ENCODE data around the gene TCP10L.
"Not testable (repeated sequence)": the region's sequence is repeated elsewhere in the genome, so short reads cannot be mapped to it uniquely, and the experiment has no call there.

The TCP10L gene

DNA sequence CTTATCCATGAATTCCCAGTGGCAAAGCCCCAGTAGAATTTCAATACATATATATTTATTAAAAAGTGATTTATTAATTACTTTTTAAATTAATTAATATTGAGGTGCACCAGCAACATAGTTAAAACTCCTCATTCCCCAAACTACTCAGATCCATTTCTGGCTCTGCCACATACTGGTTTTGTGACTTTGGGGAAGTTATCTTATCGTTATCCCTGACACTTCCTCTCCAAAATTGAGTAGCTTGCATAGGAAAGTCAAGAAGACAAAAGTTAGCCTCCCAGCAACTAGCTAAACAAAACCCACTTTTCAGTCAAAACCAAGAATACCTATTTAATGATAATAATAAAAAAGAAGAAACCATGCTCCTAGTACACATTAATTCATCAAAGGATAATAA lies 35.9 kb downstream of the TCP10L start:
- DNase-seq (ENCODE audit: low read depth): no peak
- no peaks in the 10 kb centered on the region for H3K36me3 ChIP-seq (ENCODE audit: control insufficient read depth, insufficient read depth, low read length, severe bottlenecking)
- no peak overlapping the region for H3K9ac ChIP-seq (ENCODE audit: low read length)
- H3K27me3 ChIP-seq (replicated peaks; ENCODE audit: control insufficient read depth, insufficient read depth, low read length): no peaks in the 10 kb centered on the region
- H3K4me1 ChIP-seq (ENCODE audit: control insufficient read depth, insufficient read depth, low read length): no peaks in the 10 kb centered on the region
- no peak overlapping the region for H3K4me3 ChIP-seq (ENCODE audit: low read length)
- H3K9me3 ChIP-seq (ENCODE audit: control insufficient read depth, low read length): no peaks in the 10 kb centered on the region

DNA sequence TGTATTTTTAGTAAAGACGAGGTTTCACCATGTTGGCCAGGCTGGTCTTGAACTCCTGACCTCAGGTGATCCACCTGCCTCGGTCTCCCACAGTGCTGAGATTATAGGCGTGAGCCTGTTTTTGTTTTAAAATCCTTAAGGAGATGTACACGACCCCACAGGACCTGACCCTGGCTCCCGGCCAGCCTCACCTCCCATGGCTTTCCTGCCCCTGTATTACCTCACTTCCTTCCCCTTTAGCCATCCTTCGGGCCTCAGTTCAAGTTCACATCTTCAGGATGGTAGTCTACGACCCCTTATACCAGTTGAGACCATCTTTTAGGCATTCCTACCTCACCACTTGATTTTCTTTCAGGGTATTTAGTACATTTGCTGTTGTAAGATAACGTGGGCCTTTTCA lies 36.3 kb downstream of the TCP10L start:
- H3K4me1 ChIP-seq (ENCODE audit: control insufficient read depth, insufficient read depth, low read length): no peaks in the 10 kb centered on the region
- DNase-seq (ENCODE audit: low read depth): no peak
- no peak overlapping the region for H3K9ac ChIP-seq (ENCODE audit: low read length)
- H3K27me3 ChIP-seq (replicated peaks; ENCODE audit: control insufficient read depth, insufficient read depth, low read length): no peaks in the 10 kb centered on the region
- H3K4me3 ChIP-seq (ENCODE audit: low read length): no peak overlapping the region
- no peaks in the 10 kb centered on the region for H3K9me3 ChIP-seq (ENCODE audit: control insufficient read depth, low read length)
- H3K36me3 ChIP-seq (ENCODE audit: control insufficient read depth, insufficient read depth, low read length, severe bottlenecking): no peaks in the 10 kb centered on the region

DNA sequence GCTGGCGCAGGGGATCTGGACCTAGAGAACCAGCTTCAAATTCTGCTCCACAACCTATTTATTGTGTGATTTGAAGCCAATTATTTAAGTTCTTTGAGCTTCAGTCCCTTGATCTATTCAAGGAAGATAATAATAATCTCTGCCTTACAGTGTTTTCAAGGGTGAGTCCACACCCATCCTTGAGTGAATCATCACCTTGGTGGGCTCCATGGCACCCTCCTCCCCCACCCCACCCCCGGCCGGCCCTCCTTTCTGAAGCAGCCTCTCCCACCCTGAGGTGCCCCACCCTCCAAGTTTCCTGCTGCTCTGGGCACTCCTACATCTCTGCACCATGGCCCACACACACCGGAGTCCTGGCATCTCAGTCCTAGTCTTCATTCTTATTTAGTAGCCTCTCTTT lies 38.3 kb downstream of the TCP10L start:
- Histone ChIP-seq H3K4me3 (ENCODE audit: low read length) (no peak overlapping the region), H3K36me3 (ENCODE audit: control insufficient read depth, insufficient read depth, low read length, severe bottlenecking) (no peaks in the 10 kb centered on the region), H3K9ac (ENCODE audit: low read length) (no peak overlapping the region), H3K9me3 (ENCODE audit: control insufficient read depth, low read length) (no peaks in the 10 kb centered on the region), H3K4me1 (ENCODE audit: control insufficient read depth, insufficient read depth, low read length) (no peaks in the 10 kb centered on the region), H3K27me3 (replicated peaks; ENCODE audit: control insufficient read depth, insufficient read depth, low read length) (no peaks in the 10 kb centered on the region)
- no peak for DNase-seq (ENCODE audit: low read depth)

DNA sequence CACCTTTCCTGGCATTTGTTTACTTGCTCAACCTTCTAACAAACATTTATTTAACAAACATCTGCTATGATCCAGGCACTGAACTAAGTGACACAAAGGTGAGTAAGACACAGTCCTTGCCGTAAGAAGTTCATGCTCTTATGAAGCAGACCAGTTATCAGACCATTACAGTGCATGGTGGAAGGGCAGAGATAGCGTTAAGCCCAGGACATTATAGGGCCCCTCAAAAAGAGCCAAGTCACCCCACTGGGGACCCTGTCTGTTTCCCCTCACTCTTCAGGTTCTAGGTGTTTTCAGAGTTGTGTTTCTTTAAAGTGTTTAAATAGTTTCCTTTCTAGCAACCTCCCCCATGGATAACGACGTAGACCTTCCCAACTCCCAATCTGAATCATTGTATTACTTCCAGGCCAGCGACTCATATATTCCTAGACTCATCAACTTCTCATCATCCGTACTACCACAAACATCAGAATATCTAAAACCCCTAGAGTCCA lies 39.3 kb downstream of the TCP10L start:
- Histone ChIP-seq H3K9me3 (ENCODE audit: control insufficient read depth, low read length) (no peaks in the 10 kb centered on the region), H3K27me3 (replicated peaks; ENCODE audit: control insufficient read depth, insufficient read depth, low read length) (no peaks in the 10 kb centered on the region)
- no peak for DNase-seq (ENCODE audit: low read depth)

DNA sequence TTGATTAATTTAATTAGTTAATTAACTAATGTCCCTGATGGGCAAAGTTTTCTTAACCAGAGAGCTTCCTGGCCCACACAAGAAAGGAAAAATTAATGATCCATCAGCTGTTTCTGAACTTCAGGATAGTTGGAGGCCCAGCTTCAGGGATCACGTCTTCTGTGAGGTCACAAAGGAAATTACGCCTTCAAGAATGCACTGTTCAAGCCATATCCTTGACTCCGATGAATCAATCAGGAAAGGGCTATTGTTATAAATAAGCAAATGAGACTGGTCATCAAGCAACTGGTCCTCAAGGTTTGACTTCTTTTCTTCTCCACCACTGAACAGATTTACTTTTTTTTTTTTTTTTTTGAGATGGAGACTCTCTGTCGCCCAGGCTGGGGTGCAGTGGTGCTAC lies 40.6 kb downstream of the TCP10L start:
- Histone ChIP-seq H3K4me1 (ENCODE audit: control insufficient read depth, insufficient read depth, low read length) (no peaks in the 10 kb centered on the region), H3K27me3 (replicated peaks; ENCODE audit: control insufficient read depth, insufficient read depth, low read length) (no peaks in the 10 kb centered on the region), H3K4me3 (ENCODE audit: low read length) (no peak overlapping the region), H3K9me3 (ENCODE audit: control insufficient read depth, low read length) (no peaks in the 10 kb centered on the region), H3K36me3 (ENCODE audit: control insufficient read depth, insufficient read depth, low read length, severe bottlenecking) (no peaks in the 10 kb centered on the region), H3K9ac (ENCODE audit: low read length) (no peak overlapping the region)
- DNase-seq (ENCODE audit: low read depth): no peak

More for the DNA sequence above, 39.3 kb downstream of the TCP10L start:
- no peak overlapping the region for H3K9ac ChIP-seq (ENCODE audit: low read length)
- H3K4me1 ChIP-seq (ENCODE audit: control insufficient read depth, insufficient read depth, low read length): no peaks in the 10 kb centered on the region
- H3K36me3 ChIP-seq (ENCODE audit: control insufficient read depth, insufficient read depth, low read length, severe bottlenecking): no peaks in the 10 kb centered on the region
- no peak overlapping the region for H3K4me3 ChIP-seq (ENCODE audit: low read length)

DNA sequence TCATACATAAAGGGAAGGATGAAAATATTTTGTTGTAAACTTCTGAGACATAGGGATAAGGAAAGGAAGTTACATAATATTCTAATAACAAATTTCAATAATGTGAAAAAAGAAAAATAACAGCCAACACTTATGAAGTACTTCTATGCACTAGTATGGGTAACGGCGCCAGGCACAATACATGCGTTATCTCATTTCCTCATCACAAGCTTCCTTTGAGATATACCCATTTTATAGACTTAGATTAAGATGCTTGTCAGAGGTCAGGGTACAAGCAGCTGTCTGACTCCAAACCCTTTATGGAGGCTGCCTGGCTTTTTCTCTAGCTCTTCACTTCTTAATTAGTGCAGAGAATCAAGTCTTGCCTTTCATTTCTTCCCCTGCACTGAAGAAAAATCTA lies 41.3 kb downstream of the TCP10L start:
- H3K36me3 ChIP-seq (ENCODE audit: control insufficient read depth, insufficient read depth, low read length, severe bottlenecking): no peaks in the 10 kb centered on the region
- no peak overlapping the region for H3K9ac ChIP-seq (ENCODE audit: low read length)
- H3K4me3 ChIP-seq (ENCODE audit: low read length): no peak overlapping the region
- no peaks in the 10 kb centered on the region for H3K4me1 ChIP-seq (ENCODE audit: control insufficient read depth, insufficient read depth, low read length)
- H3K9me3 ChIP-seq (ENCODE audit: control insufficient read depth, low read length): no peaks in the 10 kb centered on the region
- DNase-seq (ENCODE audit: low read depth): no peak
- no peaks in the 10 kb centered on the region for H3K27me3 ChIP-seq (replicated peaks; ENCODE audit: control insufficient read depth, insufficient read depth, low read length)

DNA sequence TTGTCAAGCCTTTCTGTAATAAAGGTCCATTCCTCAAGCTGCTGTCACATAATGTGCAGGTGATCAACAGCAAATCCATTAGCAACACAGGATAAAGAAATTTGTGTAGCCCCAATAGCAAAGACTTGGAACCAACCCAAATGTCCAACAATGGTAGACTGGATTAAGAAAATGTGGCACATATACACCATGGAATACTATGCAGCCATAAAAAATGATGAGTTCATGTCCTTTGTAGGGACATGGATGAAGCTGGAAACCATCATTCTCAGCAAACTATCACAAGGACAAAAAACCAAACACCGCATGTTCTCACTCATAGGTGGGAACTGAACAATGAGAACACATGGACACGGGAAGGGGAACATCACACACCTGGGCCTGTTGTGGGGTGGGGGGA lies 42.3 kb downstream of the TCP10L start:
- not testable (repeated sequence) for H3K9ac ChIP-seq (ENCODE audit: low read length); DNase-seq (ENCODE audit: low read depth); H3K4me1 ChIP-seq (ENCODE audit: control insufficient read depth, insufficient read depth, low read length); H3K9me3 ChIP-seq (ENCODE audit: control insufficient read depth, low read length); H3K36me3 ChIP-seq (ENCODE audit: control insufficient read depth, insufficient read depth, low read length, severe bottlenecking); H3K27me3 ChIP-seq (replicated peaks; ENCODE audit: control insufficient read depth, insufficient read depth, low read length); H3K4me3 ChIP-seq (ENCODE audit: low read length)

DNA sequence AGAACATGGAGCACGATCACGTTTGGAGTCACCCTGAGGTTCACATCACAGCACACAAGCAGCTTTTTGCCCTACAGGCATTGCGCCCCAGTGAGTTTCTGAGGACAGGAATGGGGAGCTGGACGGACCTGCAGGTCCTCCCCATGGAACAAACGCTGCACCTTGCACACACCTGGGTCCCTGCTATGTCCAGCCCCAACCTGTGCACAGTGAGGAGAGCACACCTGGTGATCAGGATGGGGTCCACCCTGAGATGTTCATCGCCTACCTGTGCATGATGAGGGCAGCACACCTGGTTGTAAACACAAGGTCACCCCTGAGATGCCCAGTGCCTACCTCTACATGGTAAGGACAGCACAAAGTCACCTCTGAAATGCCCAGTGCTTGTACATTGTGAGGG lies 45.9 kb downstream of the TCP10L start:
- H3K27me3 ChIP-seq (replicated peaks; ENCODE audit: control insufficient read depth, insufficient read depth, low read length): no peaks in the 10 kb centered on the region
- H3K9ac ChIP-seq (ENCODE audit: low read length): no peak overlapping the region
- no peaks in the 10 kb centered on the region for H3K9me3 ChIP-seq (ENCODE audit: control insufficient read depth, low read length)
- H3K4me1 ChIP-seq (ENCODE audit: control insufficient read depth, insufficient read depth, low read length): no peaks in the 10 kb centered on the region
- no peaks in the 10 kb centered on the region for H3K36me3 ChIP-seq (ENCODE audit: control insufficient read depth, insufficient read depth, low read length, severe bottlenecking)
- no peak for DNase-seq (ENCODE audit: low read depth)
- H3K4me3 ChIP-seq (ENCODE audit: low read length): no peak overlapping the region

DNA sequence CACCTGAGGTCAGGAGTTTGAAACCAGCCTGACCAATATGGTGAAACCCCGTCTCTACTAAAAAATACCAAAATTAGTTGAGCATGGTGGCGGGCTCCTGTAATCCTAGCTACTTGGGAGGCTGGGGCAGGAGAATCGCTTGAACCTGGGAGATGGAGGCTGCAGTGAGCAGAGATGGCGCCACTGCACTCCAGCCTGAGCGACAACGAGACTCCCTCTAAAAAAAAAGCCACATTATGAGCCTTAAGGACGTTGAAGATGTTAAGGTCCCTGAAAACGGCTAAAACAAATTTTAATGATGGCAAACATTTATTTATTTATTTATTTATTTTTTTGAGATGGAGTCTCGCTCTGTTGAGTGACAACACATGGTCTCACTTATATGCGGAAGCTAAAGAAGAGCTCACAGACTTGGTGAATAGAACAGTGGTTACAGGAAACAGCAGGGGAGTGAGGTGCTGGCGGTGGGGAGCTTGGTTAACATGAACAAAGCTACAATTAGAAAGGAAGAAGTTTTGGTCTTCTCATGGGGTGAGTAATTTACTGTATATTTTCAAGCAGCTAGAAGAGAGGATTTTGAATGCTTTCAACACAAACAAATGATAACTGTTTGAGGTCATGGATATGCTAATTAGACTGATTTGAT lies 47.1 kb downstream of the TCP10L start:
- Histone ChIP-seq H3K9me3 (ENCODE audit: control insufficient read depth, low read length) (no peaks in the 10 kb centered on the region), H3K4me3 (ENCODE audit: low read length) (no peak overlapping the region), H3K27me3 (replicated peaks; ENCODE audit: control insufficient read depth, insufficient read depth, low read length) (no peaks in the 10 kb centered on the region), H3K36me3 (ENCODE audit: control insufficient read depth, insufficient read depth, low read length, severe bottlenecking) (no peaks in the 10 kb centered on the region), H3K9ac (ENCODE audit: low read length) (no peak overlapping the region), H3K4me1 (ENCODE audit: control insufficient read depth, insufficient read depth, low read length) (no peaks in the 10 kb centered on the region)
- DNase-seq (ENCODE audit: low read depth): no peak

DNA sequence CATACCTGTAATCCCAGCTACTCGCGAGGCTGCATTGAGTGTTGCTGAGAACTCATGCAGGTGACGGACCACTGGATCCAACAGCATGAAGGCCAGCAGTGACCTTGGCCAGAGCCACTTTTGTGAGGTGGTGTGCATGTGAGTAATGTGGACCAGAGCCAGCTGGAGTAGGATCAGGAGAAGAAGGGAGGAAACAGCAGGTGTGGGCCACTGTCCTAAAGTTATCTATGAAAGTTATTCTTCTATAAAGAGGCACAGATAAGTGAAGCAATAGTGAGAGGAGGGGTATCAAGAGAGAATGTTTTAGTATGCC lies 47.8 kb downstream of the TCP10L start:
- no peaks in the 10 kb centered on the region for H3K27me3 ChIP-seq (replicated peaks; ENCODE audit: control insufficient read depth, insufficient read depth, low read length)
- no peaks in the 10 kb centered on the region for H3K9me3 ChIP-seq (ENCODE audit: control insufficient read depth, low read length)
- no peak overlapping the region for H3K4me3 ChIP-seq (ENCODE audit: low read length)
- DNase-seq (ENCODE audit: low read depth): no peak
- H3K4me1 ChIP-seq (ENCODE audit: control insufficient read depth, insufficient read depth, low read length): no peaks in the 10 kb centered on the region
- no peak overlapping the region for H3K9ac ChIP-seq (ENCODE audit: low read length)
- no peaks in the 10 kb centered on the region for H3K36me3 ChIP-seq (ENCODE audit: control insufficient read depth, insufficient read depth, low read length, severe bottlenecking)

DNA sequence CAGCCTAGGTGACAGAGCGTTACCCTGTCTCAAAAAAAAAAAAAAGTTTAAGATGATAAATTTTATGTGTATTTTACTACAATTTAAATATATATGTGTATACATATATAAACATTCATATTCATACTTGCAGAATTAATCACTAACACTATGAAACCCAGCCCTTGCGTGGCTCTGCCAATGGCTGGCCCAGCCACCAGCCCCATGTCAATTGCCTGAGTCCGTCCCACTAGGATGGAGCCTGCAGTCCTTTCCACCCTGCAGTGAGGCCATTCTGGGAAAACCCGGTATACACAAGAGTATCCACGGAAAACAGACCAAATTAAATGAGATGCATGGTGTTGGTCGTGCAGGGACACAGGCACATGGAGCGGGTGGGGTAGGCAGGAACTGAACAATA lies 49.7 kb downstream of the TCP10L start:
- Histone ChIP-seq H3K9me3 (ENCODE audit: control insufficient read depth, low read length) (no peaks in the 10 kb centered on the region), H3K4me1 (ENCODE audit: control insufficient read depth, insufficient read depth, low read length) (no peaks in the 10 kb centered on the region), H3K4me3 (ENCODE audit: low read length) (no peak overlapping the region), H3K36me3 (ENCODE audit: control insufficient read depth, insufficient read depth, low read length, severe bottlenecking) (no peaks in the 10 kb centered on the region), H3K27me3 (replicated peaks; ENCODE audit: control insufficient read depth, insufficient read depth, low read length) (no peaks in the 10 kb centered on the region), H3K9ac (ENCODE audit: low read length) (no peak overlapping the region)
- no peak for DNase-seq (ENCODE audit: low read depth)

DNA sequence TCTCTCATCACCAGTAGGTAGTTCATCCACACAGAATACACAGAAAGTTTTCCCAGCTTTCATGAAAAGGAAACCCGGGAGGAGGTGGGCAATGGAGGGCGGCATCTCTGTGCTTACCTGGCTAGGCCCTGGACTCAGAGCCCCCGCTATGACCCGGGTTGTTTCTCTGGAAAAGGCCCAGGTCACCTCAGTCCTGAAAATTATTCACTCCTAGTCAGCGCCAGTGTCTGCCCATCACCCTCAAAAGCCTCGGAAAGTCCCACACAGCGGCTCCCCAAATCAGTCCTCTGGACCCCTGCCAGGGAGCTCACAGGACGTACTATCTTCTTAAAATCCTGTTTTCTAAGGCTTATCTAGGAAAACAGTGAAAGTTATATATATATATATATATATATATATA lies 51.2 kb downstream of the TCP10L start:
- no peaks in the 10 kb centered on the region for H3K27me3 ChIP-seq (replicated peaks; ENCODE audit: control insufficient read depth, insufficient read depth, low read length)
- H3K4me3 ChIP-seq (ENCODE audit: low read length): no peak overlapping the region
- DNase-seq (ENCODE audit: low read depth): no peak
- peaks cover 6% of the 10 kb centered on the region for H3K4me1 ChIP-seq (ENCODE audit: control insufficient read depth, insufficient read depth, low read length)
- H3K9me3 ChIP-seq (ENCODE audit: control insufficient read depth, low read length): no peaks in the 10 kb centered on the region
- no peak overlapping the region for H3K9ac ChIP-seq (ENCODE audit: low read length)
- no peaks in the 10 kb centered on the region for H3K36me3 ChIP-seq (ENCODE audit: control insufficient read depth, insufficient read depth, low read length, severe bottlenecking)

All from adipocyte (in vitro differentiated cells).